Psoas muscle (tissue), 8 donors: ENCODE data around the gene GTSF1L. TPM values are rescaled to one million over a fixed set of nuclear protein-coding genes. Genes with fewer than 3 reads are reported as not detected.

Experiments used
- ATAC-seq, 4 donors: fragments of 200-7000 bp; cut with Tn5 transposase; one replicate each; pipeline ENCODE4 v1.9.1; 2020; ENCODE audit warnings: moderate library complexity in 3 of 4, mild to moderate bottlenecking in 2 of 4
- DNase-seq, 2 donors: peaks; one replicate each; pipeline ENCODE4 v3.0.0-alpha.2; 2020
- H3K27ac ChIP-seq: fragments of 200-600 bp; one replicate; pipeline ENCODE4 v1.8.0; 2022
- H3K27me3 ChIP-seq, 3 donors: fragments of 200-600 bp in 1 of 3; one replicate each; pipeline versions ENCODE4 v1.6.1 to v1.8.0; 2013 to 2022; ENCODE audit warnings: low read length in 2 of 3, mild to moderate bottlenecking in 2 of 3, moderate library complexity in 1 of 3; ENCODE audit not compliant: insufficient read depth in 3 of 3
- H3K36me3 ChIP-seq, 2 donors: fragments of 200-600 bp in 1 of 2; one replicate each; pipeline versions ENCODE4 v1.6.1 to v1.8.0; 2013 to 2022; ENCODE audit warnings: low read depth in 1 of 2, mild to moderate bottlenecking in 1 of 2, moderate library complexity in 1 of 2; ENCODE audit not compliant: insufficient read depth in 1 of 2
- H3K4me1 ChIP-seq: fragments of 200-600 bp; one replicate; pipeline ENCODE4 v1.8.0; 2022
- H3K4me3 ChIP-seq: fragments of 200-600 bp; one replicate; pipeline ENCODE4 v1.8.0; 2022; ENCODE audit warnings: mild to moderate bottlenecking
- H3K9me3 ChIP-seq: fragments of 200-600 bp; one replicate; pipeline ENCODE4 v1.8.0; 2022
- CTCF ChIP-seq: fragments of 200-600 bp; IDR thresholded peaks from one replicate; pipeline ENCODE4 v1.8.0; 2022; ENCODE audit warnings: antibody characterized with exemption
- WGBS, 3 donors: extraction: QIAGEN DNeasy Blood & Tissue Kit; methylation state at CpG; one replicate each; pipeline versions ENCODE4 v1.1.6 to v1.1.7; 2013; 5-methylcytosine and 5-hydroxymethylcytosine counted together
- intact Hi-C, 2 donors: fragments of 100-400 bp; cut with DNase I; formaldehyde crosslinking; loops; one replicate each; pipeline versions ENCODE4 v1.11.0 to v1.14.2; 2022
- polyA plus RNA-seq, 3 donors: library from polyadenylated mRNA; stranded (reverse); fragments of 200-250 nt; gene quantifications; one replicate each; pipeline ENCODE4 v1.2.3, GENCODE V29; 2013
- total RNA-seq, 4 donors: library from RNA; stranded (reverse); fragmentation: NEBNext Ultra II Directional in 2 of 4; extraction: Animal tissue kit (Norgen Biotek cat#: 25700) in 2 of 4; gene quantifications; one replicate each; pipeline versions ENCODE4 v1.2.1 to v1.2.4, GENCODE V29; 2021 to 2023
- donor health status: healthy with polysubstance abuse.
- donor health status: DM: no; HTN: no; CAD: no; lungs with moderate emphysema.
- donor health status: Bipolar disorder and iron deficiency.
- donor health status: healthy.
- donor health status: DM: yes; HTN: yes; CAD: no.
- donor health status: DM: no; HTN: no; CAD: no.
- donor health status: DM: no; HTN: no; CAD: no.
- donor health status: DM: yes; HTN: yes; CAD: no.

The GTSF1L gene
- total and polyA plus RNA-seq, 7 donors, result not detected

DNA sequence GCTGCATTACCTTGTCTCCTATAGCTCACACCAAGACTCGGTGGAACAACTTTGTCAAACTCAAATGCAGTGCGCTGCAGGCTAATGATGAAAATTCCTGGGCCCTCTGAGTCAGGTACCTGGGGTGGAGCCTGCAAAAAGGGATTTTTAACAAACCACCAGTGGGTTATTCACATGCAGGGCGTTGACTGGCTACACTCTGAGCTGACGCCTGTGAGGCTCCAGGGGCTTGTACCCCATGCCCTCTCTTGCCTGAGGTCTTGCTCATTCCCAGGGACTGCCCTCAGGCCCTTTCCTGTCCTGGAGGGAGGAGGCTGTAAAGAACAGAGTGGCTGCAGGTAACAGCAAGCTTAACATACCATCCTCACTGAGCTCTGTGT, 9.2 kb downstream of the GTSF1L start:
- H3K27ac ChIP-seq, result no peak overlapping the region
- no peak overlapping the region for H3K4me3 ChIP-seq
- H3K9me3 ChIP-seq, result no peaks in the 10 kb centered on the region
- ATAC-seq, result no peak
- intact Hi-C loops, result no loop called here
- 95 to 100% (median 96%) methylated on average over 4 of the region's 4 CpGs for WGBS, 3 donors
- H3K36me3 ChIP-seq, result no peaks in the 10 kb centered on the region
- no peaks in the 10 kb centered on the region for H3K4me1 ChIP-seq
- DNase-seq, result no peak
- no peak for TF ChIP-seq CTCF
- H3K27me3 ChIP-seq, result peaks cover 0 to 2% (median 0%) of the 10 kb centered on the region in 3 donors

DNA sequence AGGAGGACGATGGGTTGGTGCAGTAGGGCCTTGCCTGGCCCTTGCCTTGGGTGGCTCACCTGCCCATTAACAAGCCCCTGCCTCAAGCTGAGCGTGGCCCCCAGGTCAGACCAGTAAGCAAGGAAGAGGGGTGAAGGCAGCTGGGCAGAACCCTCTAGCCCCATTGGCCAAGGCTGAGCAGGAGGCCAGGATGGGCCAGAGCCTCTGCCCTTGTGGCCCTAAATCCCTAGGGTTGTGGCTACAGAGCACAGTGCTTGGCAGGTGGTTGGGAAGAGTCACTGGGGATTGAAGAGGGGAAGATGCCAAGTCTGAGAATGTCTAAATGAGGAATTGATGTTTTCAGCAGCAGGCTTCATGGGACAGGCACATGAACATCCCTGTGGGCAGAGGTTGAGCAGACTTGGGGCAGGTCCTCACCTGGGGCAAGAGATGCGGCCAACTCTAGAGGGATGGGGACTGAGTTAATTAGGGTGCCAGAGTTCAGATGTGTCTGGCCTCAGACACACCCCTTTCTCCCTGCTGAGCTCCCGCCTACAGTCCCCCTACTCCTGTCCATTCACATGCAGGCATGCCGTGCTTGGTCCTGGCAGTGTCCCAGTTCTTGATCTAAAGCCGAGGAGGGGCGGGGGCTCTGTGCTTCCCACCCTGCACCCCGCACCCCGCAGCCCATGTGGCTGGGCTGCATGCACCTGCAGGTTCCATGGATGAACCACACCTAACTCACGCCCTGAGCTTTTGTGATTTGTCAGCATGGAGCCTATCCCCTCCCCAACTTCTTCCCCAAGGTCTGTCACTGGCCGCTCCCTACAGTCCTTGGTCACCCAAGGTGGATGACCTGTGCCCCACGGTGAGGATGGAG, 9.8 kb downstream of the GTSF1L start:
- Histone ChIP-seq H3K4me3 (no peak overlapping the region), H3K9me3 (no peaks in the 10 kb centered on the region), H3K36me3 (no peaks in the 10 kb centered on the region), H3K4me1 (no peaks in the 10 kb centered on the region), H3K27me3 (peaks cover 0 to 2% (median 0%) of the 10 kb centered on the region in 3 donors), H3K27ac (no peak overlapping the region)
- DNase-seq, result no peak
- 92 to 98% (median 96%) methylated on average over 11 to 12 of the region's 12 CpGs for WGBS, 3 donors
- TF ChIP-seq CTCF, result no peak
- no peak for ATAC-seq
- intact Hi-C loops, result no loop called here

DNA sequence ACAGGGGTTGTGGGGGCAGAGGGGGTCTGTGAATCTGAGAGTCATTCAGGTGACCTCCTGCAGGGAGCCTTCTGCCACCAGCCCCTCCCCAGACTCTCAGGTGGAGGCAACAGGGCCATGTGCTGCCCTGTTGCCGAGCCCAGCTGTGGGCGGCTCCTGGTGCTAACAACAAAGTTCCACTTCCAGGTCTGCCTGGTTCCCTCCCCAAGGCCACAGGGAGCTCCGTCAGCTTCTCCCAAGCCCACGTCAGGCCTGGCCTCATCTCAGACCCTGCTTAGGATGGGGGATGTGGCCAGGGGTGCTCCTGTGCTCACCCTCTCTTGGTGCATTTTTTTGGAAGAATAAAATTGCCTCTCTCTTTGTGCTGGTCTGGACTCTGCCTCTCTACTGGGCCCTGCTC, 10.7 kb downstream of the GTSF1L start:
- WGBS, 3 donors, result 94 to 100% (median 97%) methylated on average over 3 to 4 of the region's 4 CpGs
- no peaks in the 10 kb centered on the region for H3K9me3 ChIP-seq

GRCh38 chr20:43715511-43715910, 11.3 kb downstream of the GTSF1L start:
- no peak for DNase-seq
- Histone ChIP-seq H3K4me3 (no peak overlapping the region), H3K27me3 (peaks cover 0 to 2% (median 0%) of the 10 kb centered on the region in 3 donors), H3K4me1 (no peaks in the 10 kb centered on the region), H3K27ac (no peak overlapping the region), H3K36me3 (no peaks in the 10 kb centered on the region), H3K9me3 (no peaks in the 10 kb centered on the region)
- WGBS, 3 donors, result 91 to 95% (median 91%) methylated on average over 6 of the region's 6 CpGs
- intact Hi-C loops, result no loop called here
- no peak for TF ChIP-seq CTCF
- no peak for ATAC-seq

More for the DNA sequence above, 10.7 kb downstream of the GTSF1L start:
- H3K4me3 ChIP-seq, result no peak overlapping the region
- TF ChIP-seq CTCF, result no peak
- no peaks in the 10 kb centered on the region for H3K4me1 ChIP-seq
- H3K27ac ChIP-seq, result no peak overlapping the region
- DNase-seq (no peak), ATAC-seq (no peak)
- no peaks in the 10 kb centered on the region for H3K36me3 ChIP-seq
- intact Hi-C loops, result no loop called here
- peaks cover 0 to 2% (median 0%) of the 10 kb centered on the region in 3 donors for H3K27me3 ChIP-seq
